Middle frontal gyrus (tissue), 1 donor: ENCODE data around the gene SLC47A2.

Source experiments
- DNase-seq: peaks from one replicate; pipeline ENCODE4 v3.0.0-alpha.2; 2015; ENCODE audit warnings: low spot score; ENCODE audit errors: extremely low spot score

The SLC47A2 gene

GRCh38 chr17:19646788-19647696 is 69.3 kb downstream of the SLC47A2 start:
- no peak for DNase-seq

GRCh38 chr17:19645734-19646201 is 70.6 kb downstream of the SLC47A2 start:
- no peak for DNase-seq

GRCh38 chr17:19644493-19645210 is 71.7 kb downstream of the SLC47A2 start:
- DNase-seq = no peak

- no peak for DNase-seq
Observed at GRCh38 chr17:19642373-19642893, 74.0 kb downstream of the SLC47A2 start.

GRCh38 chr17:19641687-19642372 is 74.6 kb downstream of the SLC47A2 start:
- no peak for DNase-seq

- no peak for DNase-seq
Observed at GRCh38 chr17:19631905-19632304, 84.5 kb downstream of the SLC47A2 start.

- no peak for DNase-seq
Observed at GRCh38 chr17:19630661-19631060, 85.7 kb downstream of the SLC47A2 start.

- no peak for DNase-seq
Observed at GRCh38 chr17:19630035-19630434, 86.3 kb downstream of the SLC47A2 start.

- no peak for DNase-seq
Observed at GRCh38 chr17:19629449-19629848, 86.9 kb downstream of the SLC47A2 start.
